ENCODE measurements around the gene DMRT1.

- TF ChIP-seq TSHZ2 (CRISPR knock-in tag; IDR thresholded peaks at IDR 0.05) (no peak), ZNF565 (CRISPR knock-in tag; conservative IDR thresholded peaks at IDR 0.05; ENCODE audit: low read depth) (no peak), ZC3H10 (CRISPR knock-in tag; IDR thresholded peaks at IDR 0.05) (no peak), ZNF70 (CRISPR knock-in tag; IDR thresholded peaks at IDR 0.05) (no peak), ZNF8 (CRISPR knock-in tag; IDR thresholded peaks at IDR 0.05) (no peak), ZFP3 (CRISPR knock-in tag; IDR thresholded peaks at IDR 0.05) (no peak), RARB (CRISPR knock-in tag; IDR thresholded peaks at IDR 0.05) (no peak), POU6F1 (CRISPR knock-in tag; IDR thresholded peaks at IDR 0.05; ENCODE audit: borderline replicate concordance, low read depth) (no peak), CSDC2 (CRISPR knock-in tag; IDR thresholded peaks at IDR 0.05) (no peak), ZFP30 (CRISPR knock-in tag; IDR thresholded peaks at IDR 0.05) (no peak), TCF4 (CRISPR knock-in tag; IDR thresholded peaks at IDR 0.05; ENCODE audit: borderline replicate concordance) (no peak), PATZ1 (CRISPR knock-in tag; IDR thresholded peaks at IDR 0.05; ENCODE audit: borderline replicate concordance) (no peak), GLIS3 (CRISPR knock-in tag; IDR thresholded peaks at IDR 0.05) (no peak)
These were observed 118.4 kb downstream of the DMRT1 start for GRCh38 chr9:959914-960313.
